HG02870 (cell line): Measurements from ENCODE around the gene MFRP.

Experiments
- ATAC-seq: cut with Tn5 transposase; IDR thresholded peaks from one replicate; pipeline ENCODE4 v1.9.1; 2021; ENCODE audit warnings: mild to moderate bottlenecking, moderate library complexity; ENCODE audit not compliant: unreplicated experiment

MFRP gene

GRCh38 chr11:119298726-119299125 lies 47.8 kb downstream of the MFRP start:
- ATAC-seq, result no peak

GRCh38 chr11:119297938-119298337 lies 48.6 kb downstream of the MFRP start:
- ATAC-seq, result no peak

GRCh38 chr11:119295178-119295577 lies 51.3 kb downstream of the MFRP start:
- no peak for ATAC-seq

- ATAC-seq, result no peak
These were observed 53.0 kb downstream of the MFRP start for GRCh38 chr11:119293461-119293860.

GRCh38 chr11:119290894-119291497 lies 55.5 kb downstream of the MFRP start:
- no peak for ATAC-seq
